Hematopoietic multipotent progenitor cell treated with erythropoietin and hydrocortisone succinate and interleukin-3 and kit ligand, for 4 days (in vitro differentiated cells): Measurements from ENCODE around the gene AKR1C4.
A peak's percentile ranks its signal among the peaks of the same experiment; 100 is the strongest.
"Not testable (repeated sequence)": the region's sequence is repeated elsewhere in the genome, so short reads cannot be mapped to it uniquely, and the experiment has no call there.

Experiments used
- DNase-seq: peaks from one replicate; pipeline ENCODE4 v3.0.0-alpha.2; 2015

Gene AKR1C4

GRCh38 chr10:5196702-5197113 is at the start of gene AKR1C4:
Gene AKR1C4 (plus strand): TSS chr10:5196837. CDS start chr10:5196868, 31 bp downstream.
- no peak for DNase-seq

- DNase-seq = no peak
These were observed 49.8 kb upstream of the AKR1C4 start for GRCh38 chr10:5146920-5147254.

GRCh38 chr10:5147255-5147980 is 49.2 kb upstream of the AKR1C4 start:
- peak; percentile 8 for DNase-seq

GRCh38 chr10:5147981-5148677 is 48.5 kb upstream of the AKR1C4 start:
- DNase-seq = no peak

GRCh38 chr10:5148678-5149032 is 48.0 kb upstream of the AKR1C4 start:
- DNase-seq = no peak

- no peak for DNase-seq
These were observed 45.6 kb upstream of the AKR1C4 start for GRCh38 chr10:5151076-5151475.

GRCh38 chr10:5155951-5156350 is 40.7 kb upstream of the AKR1C4 start:
- DNase-seq = no peak

- DNase-seq = no peak
These were observed 39.1 kb upstream of the AKR1C4 start for GRCh38 chr10:5157501-5157900.

GRCh38 chr10:5159126-5159525 is 37.5 kb upstream of the AKR1C4 start:
- DNase-seq = no peak

GRCh38 chr10:5163487-5163886 is 33.1 kb upstream of the AKR1C4 start:
- peak; percentile 29 for DNase-seq

GRCh38 chr10:5165738-5166137 is 30.9 kb upstream of the AKR1C4 start:
- DNase-seq = peak; percentile 19

GRCh38 chr10:5168897-5169420 is 27.7 kb upstream of the AKR1C4 start:
- DNase-seq = no peak

- not testable (repeated sequence) for DNase-seq
These were observed 21.1 kb upstream of the AKR1C4 start for GRCh38 chr10:5175581-5175980.

- not testable (repeated sequence) for DNase-seq
These were observed 16.1 kb upstream of the AKR1C4 start for GRCh38 chr10:5180503-5180902.

GRCh38 chr10:5183923-5184322 is 12.7 kb upstream of the AKR1C4 start:
- no peak for DNase-seq

- DNase-seq = no peak
These were observed 11.5 kb upstream of the AKR1C4 start, which contains the start of gene AKR1C8 for GRCh38 chr10:5184987-5185775. Gene AKR1C8 (minus strand): TSS chr10:5185150. CDS start chr10:5185104, 46 bp downstream.

- no peak for DNase-seq
These were observed 8.8 kb upstream of the AKR1C4 start for GRCh38 chr10:5187867-5188266.

GRCh38 chr10:5188358-5188757 is 8.3 kb upstream of the AKR1C4 start:
- no peak for DNase-seq

- DNase-seq = no peak
These were observed 2.2 kb upstream of the AKR1C4 start for GRCh38 chr10:5194431-5194830.

- no peak for DNase-seq
These were observed 786 bp upstream of the AKR1C4 start for GRCh38 chr10:5195727-5196374.

- no peak for DNase-seq
These were observed 1.7 kb downstream of the AKR1C4 start for GRCh38 chr10:5198386-5198785.

GRCh38 chr10:5199398-5199797 is 2.8 kb downstream of the AKR1C4 start:
- DNase-seq = no peak

GRCh38 chr10:5206799-5207198 is 10.2 kb downstream of the AKR1C4 start:
- DNase-seq = peak; percentile 43
